CD4-positive, alpha-beta T cell treated with Interferon gamma for 1 hour (primary cell): ENCODE data around the gene OGFRL1.
"Not testable (repeated sequence)": the region's sequence is repeated elsewhere in the genome, so short reads cannot be mapped to it uniquely, and the experiment has no call there.

Experiments
- DNase-seq: peaks from one replicate; pipeline ENCODE4 v3.0.0-alpha.2; 2020

OGFRL1 gene

DNA sequence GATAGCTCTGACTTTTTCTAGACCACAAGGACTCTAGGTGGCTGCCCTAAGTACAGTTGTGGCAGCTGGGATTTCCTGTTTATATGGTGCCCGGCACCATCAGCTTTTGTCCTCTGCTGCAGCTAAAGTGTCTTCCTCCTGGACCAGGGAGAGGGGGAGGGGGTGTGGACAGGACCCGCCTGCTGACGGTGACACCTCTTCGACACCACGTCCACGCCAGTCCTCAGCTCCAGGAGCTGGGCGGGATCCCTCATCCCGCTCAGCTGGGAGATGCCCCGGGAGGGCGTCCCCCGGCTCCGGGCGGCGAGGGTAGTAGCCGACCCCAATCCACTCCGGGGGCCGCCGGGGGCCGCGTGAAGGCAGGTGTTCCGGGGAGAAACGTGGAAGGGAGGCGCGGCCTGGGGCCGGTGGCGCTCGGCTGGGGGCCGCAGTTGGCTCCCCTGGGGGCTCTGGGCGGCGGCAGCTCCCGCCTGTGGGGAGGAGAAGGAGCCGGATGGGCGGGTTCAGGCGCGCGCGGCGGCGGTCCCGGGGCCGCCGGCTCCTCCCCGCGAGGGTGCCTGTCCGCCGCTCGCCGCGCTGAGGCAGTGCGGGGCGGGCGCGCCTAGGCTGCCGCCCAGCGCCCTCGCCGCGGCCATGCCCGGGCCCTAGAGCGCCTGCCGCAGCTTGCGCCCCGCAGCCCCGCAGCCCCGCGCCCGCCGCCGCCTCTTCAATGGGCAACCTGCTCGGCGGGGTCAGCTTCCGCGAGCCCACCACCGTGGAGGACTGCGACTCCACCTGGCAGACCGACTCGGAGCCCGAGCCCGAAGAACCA lies at the start of gene OGFRL1:
Gene OGFRL1 (plus strand): TSS at position 584 of the 811 bp plus-strand sequence. CDS start 126 bp downstream, at position 710.
- DNase-seq = peak; percentile 76

DNA sequence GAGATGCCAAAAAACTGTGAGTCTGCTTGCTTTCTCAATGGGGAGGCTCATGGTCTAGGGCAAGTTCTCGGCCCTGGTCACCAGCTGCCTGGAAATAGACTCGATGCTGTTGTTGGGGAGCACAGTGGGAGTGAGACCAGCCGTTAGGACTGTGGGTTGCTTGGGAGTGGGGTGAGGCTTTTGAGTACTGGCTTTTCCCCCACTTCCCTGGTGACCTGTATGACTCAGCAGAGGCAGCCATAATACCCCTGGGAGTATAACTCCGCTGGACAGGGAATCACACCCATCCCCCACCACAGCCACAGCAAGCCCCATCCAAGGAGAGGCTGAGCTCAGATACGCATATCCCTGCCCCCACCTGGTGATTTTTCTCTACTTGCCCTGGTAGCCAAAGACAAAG lies 48.9 kb upstream of the OGFRL1 start:
- DNase-seq = no peak

DNA sequence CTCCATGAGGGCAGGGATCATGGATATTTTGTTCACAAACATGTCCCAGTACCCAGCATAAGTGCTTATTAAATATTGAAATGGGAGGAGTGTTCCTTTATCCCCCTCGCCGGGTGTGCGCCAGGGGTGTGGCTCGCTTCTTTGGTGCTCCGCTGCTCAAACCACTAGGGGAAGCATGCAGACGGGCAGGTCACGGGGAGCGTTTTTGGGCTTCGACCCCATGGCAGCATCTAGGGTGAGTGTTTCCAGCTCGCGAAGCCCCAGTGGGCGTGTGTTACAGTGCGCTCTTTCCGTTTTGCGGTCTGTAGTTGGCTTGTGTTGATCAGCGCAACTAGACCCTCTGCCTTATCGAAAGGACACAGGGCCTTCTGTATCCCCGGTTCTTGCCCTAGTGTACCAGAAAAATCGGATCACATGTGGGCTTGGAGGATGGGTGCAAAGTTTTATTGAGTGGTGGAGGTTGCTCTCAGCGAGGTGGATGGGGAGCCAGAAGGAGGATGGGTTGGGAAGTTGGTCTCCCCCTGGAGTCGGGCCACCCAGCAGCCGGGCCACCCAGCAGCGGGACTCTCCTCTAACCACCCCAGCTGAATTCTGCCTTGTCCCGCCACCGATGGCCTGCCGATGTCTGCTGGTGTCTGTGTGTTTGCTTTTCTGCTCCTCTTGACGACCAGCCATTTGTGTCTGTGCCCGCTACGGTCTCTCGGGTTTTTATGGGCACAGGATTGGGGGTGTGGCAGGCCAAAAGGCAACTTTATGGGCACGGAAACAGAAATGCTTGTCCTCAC lies 43.2 kb upstream of the OGFRL1 start:
- DNase-seq = no peak

DNA sequence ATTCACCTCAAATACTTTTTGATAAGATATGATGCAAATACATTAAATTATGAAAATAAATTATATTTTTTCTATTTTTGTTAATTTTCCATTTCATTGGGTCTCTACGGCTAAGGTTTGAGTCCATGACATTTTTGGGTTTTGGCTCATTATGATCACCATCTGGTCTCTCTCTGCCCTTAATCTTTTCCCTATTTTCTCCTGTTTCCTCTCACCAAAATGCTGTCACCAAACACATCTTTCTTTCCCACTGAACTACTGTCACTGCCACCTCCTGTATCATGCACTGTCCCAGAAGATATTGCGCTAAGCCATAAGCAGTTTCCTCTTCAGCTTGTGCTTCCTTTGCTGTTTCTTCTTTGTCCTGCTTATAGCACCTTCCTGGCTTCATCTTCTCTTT lies 42.0 kb upstream of the OGFRL1 start:
- DNase-seq = no peak

DNA sequence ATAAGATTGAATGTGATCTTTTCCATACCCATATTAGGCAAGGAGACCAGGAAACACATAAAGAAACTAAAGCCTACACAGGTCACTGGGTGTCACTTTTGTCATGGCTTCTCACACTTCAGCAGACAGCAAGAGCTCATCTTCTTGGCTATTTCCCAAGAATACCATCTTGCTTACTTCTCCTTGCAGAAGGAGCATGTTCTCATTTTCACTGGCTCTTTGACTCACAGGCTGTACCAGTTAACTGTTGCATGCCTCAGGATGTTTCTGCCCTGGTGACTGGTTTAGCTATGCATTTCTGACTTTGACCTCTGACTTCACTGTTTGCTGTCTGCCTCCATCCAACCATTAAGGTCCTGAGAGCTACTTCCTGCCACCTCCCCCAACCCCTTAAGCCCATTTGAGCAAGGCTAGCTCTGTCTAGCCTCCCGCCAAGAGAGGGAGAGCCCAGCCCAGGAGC lies 40.3 kb upstream of the OGFRL1 start:
- peak; percentile 22 for DNase-seq

DNA sequence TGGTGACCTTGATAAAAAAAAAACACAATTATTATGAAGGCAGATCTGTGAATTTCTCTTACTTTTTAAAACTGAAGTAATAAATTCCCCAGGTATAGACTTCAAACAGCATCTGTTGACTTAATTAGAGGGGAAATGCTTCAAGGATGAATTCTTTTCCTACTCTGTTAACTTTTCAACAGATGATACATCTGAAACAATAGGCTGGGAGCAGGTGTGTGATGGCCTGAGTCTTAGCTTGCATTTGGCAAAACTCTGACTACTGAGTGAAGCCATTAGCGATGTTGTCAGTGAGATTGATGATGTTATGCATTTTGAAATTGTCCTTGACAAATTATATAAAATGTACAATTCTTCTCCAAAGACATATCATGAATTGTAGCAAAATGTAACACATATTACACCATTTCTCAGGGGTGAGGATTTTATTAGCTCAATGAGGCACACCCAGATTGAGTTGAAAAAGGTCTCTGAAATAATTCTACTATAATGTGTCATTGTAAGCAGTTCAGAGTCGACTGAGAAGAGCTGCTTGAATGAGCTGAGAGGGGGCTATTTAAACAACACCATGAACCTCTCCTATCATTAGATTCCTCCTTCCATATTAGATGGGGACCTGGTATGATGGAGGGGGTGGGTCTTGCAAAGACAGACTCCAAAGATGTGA lies 39.6 kb upstream of the OGFRL1 start:
- DNase-seq = no peak

DNA sequence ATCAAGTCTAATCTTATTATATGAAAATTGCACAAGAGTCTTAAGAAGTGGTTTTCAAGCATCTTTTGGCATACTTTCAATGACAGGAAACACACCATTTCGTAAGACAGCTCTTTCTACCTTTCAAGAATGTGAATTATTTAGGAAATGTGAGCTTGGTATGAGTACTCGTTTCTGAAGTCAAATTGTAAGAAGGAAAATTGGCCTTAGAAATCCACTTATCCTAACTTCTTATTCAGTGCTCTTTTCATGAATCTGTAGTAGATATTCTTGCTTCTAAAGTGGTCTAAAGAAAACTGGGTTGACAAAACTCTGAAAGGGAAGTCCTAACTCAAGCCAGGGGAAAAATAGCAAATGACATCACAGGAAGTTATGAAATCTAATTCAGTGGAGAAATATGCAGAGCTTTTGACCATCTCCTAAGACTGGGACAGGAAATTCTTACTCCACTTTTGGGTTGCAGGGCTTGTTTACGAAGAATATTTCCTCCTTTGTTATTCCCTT lies 38.5 kb upstream of the OGFRL1 start:
- DNase-seq = no peak

DNA sequence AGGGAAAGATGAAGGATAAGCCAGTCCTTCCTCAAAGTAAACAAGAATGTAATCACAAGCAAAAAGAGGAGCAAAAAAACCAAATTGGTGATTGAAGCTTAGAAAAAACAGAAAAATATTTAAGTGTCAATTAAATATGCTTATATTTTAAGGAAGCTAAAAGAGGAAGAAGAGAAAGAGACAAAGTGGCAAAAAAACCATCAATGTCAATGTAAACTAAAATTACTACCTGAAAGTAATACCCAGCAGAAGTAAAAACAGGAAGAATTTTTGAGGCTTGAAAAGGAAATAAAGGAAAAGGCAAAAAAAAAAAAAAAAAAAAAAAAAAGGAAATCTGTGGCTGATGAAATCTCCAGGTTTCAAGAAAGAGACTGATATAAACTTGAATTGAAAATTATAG lies 36.2 kb upstream of the OGFRL1 start:
- DNase-seq = no peak

DNA sequence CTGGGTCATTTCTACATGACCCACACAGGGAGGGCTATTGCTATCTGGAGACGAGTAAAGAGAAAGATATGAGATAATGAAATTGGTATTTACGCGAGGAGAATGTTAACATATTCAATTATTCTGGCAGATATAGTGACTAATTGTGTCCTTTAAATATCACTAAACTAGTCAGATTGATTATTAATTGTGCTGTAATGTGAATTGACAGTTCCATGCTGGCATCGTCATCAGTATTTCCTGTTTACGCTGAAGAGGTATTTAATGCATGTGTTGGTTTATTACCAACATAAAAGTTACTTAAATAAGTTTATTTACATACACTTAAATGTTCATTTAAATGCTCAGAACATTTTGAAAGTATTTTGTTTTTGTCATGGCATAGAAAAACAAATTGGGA lies 35.7 kb upstream of the OGFRL1 start:
- DNase-seq = no peak

DNA sequence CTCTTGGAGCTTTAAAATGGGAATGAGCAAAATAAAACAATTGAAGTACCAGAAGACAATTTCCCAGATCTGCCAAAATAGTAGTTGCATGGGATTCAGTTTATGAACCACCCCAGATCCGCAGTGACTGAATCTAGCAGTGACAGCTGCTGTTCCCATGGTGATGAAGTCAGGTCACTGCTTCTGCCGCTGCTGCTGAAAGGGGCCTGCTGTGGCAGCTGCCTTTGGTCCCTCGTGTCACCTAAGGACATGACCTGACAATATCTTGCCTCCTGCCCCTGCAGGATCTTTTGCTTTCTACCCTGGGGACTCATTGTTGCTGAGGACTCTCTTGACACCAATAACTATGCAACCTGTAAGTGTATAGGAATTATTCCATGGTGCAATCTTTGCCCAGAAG lies 34.3 kb upstream of the OGFRL1 start:
- DNase-seq = no peak

DNA sequence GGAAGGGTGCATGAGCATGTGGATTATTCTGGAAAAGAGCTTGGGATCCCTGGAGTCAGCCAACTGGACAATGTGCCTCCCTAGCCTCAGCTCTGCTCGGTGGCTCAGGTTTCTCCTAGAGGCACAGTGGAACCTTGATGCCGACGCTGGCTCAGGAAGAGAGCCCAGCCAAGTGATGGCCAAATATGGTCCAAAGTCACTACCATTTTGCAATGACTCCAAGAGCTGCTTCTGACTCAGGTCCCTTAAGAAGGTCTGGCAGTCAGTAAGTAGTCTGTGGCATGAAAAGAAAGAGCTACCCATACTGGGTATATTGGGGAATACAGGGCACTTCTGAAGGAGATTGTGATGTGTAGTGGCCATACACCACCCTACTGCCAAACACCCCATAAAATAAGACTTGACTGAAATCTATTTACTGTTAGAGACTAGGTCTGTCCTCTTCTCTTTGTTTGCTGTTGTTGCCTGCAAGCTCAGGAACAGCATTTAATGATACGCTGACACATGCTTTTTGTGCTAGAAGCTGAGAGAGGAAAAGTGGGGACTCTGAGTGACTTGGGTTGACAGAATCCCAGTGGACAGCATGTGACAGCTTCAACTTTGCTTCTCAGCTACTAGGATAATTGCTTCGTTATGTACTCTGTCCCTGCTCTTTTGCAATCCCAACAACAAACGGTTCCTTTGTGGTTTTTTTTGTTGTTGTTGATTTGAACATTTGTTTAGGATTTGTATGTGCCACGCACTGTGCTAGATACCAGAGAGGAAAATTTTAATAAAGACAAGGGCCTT lies 30.3 kb upstream of the OGFRL1 start:
- no peak for DNase-seq

DNA sequence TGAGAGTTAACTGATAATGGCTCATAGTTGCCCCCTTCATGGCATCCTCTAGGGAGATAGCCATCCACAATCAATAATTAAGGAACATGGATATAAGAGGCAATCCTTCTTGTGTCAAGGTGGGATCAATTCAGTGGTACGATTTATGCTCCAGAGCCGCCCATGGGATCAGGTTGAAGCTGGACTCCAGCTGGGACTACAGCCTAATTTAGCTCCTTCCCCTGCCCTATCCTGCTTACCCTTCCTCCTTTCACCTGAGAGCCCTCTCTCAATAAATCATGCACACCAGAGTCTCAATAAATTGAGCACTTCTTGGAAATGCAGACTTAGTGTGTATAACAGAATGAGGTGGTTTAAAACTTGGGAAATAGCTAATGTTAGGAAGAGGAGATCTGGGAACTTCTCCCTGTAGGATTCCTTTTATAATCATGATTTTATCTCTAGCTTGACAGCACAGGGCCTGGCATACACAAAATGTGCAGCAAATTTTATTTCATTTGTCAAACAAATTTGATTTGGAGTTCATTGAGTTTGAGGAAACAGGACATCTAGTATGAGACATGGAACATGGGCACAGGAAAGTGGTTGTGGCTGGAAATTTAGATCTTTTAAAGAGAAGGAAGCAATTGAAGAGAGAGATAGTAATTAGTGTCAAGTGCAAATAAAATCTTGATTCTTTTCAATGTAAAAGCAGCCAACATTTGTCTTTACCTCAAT lies 28.6 kb upstream of the OGFRL1 start:
- DNase-seq = no peak

DNA sequence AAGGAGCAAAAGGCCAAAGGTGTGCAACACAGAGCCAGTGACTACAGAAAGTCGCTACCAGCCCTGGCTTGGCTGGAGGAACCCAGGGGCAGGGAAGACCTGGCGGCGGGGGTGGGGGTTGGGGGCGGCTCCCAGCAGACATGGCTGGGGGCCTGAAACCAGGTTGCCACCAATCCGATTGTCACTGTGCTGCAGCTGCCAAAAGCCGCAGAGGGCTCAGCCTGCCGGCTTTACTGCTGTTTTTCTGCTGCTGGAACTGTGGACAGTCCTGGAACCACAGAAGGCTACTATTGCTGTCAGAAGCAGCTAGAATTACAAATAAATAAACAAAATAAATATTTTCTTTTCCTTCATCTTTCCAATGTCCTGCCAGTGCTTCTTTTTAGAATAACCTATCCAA lies 25.7 kb upstream of the OGFRL1 start:
- DNase-seq = no peak

DNA sequence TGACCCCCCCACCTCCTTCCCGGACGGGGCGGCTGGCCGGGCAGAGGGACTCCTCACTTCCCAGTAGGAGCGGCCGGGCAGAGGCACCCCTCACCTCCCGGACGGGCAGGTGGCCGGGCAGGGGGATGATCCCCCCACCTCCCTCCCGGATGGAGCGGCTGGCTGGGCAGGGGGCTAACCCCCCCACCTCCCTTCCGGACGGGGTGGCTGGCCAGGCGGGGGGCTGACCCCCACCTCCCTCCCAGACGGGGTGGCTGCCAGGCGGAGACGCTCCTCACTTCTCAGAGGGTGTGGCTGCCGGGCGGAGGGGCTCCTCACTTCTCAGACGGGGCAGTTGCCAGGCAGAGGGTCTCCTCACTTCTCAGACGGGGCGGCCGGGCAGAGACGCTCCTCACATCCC lies 22.2 kb upstream of the OGFRL1 start:
- DNase-seq = not testable (repeated sequence)

DNA sequence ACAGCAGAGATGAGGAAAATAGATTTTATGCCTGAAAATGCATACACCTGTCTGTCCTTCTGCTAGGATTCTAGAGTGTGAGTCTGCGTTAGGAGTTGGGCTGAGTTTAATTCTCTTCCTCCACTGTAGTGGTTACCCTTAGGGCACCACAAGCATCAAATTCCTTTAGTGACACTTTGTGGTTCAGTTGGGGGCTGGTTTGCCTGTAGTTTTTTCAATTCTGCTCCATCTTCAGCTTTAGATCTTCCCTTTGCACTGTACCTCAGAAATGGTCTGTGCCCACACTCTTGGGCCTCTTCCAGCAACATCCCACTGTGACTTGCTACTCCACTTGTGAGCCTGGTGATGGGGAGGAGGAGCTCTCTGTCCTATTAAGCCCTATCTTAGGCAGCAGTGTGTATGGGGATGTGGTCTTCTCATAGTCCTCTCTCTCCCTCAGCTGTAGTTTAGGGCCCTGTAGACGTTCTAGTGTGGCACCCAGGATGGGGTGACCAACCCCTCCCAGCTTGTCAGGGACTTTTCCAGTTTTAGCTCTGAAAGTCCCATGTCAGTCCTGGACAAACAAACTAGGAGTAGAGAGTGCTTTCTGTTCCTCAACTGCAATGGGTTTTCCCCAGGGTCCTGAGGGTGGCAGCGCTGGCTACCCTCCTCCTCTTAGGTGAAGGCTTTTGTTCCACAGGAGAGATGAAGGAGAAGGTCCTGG lies 19.7 kb upstream of the OGFRL1 start:
- no peak for DNase-seq

DNA sequence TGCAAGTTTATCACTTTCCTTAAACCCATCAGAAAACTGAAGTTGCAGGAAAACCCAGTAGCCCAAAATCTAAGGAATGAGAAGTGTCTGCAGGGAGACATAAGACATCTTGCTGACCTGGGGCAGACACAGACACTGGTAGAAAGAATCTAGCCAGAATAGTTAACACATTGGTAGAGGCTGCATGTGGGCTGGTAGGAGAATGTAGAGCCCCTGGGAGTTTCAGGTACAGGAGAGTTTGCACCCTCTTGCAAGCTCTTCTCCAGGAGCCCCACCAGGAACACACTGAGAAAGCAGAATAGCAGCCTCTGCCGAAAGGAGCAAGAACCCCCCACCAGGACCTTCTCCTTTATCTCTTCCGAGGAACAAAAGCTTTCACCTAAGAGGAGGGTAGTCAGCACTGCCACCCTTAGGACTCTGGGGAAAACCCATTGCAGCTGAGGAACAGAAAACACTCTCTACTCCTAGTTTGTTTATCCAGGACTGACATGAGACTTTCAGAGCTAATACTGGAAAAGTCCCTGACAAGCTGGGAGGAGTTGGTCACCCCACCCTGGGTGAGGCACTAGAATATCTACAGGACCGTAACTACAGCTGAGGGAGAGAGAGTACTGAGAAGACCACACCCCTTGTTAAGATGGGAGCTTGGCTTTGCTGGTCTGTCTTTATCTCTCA lies 10.5 kb upstream of the OGFRL1 start:
- DNase-seq = no peak

DNA sequence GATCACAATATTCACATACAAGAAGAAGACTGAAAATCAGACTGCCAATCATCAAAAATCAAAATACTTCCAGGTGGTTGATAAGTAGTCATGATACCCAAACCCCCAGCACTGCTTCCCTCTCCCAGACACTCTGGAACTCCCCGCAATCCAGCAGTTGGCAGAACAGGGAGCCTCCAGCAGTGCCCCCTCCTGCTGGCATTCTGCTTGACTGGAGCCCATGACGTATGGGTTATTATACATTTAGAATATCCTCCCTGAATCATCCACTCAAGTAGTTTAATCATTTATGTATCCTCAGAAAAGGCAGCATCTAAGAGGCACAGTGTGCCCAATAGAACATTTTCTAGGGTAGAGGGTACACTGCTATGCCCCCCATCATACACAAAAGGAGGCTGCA lies 9.3 kb upstream of the OGFRL1 start:
- no peak for DNase-seq

DNA sequence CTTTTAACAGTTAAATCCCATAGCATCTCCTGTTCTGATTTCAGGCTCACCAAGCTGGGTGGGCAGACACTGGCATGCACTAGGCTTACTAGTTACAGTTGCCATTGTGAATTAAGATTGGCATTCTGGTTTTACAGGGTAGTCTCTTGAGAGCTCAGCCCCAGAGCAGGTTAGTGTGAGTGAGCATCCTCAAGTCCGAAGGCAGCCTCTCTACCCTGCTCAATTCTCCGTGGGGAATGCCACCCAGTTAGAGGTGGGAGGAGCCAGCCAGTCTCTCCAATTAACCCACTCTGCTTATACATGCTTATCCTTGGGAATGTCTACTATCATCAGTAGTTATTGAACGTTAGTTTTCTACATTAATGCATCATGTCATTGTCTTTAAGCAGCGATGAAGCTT lies 8.9 kb upstream of the OGFRL1 start:
- no peak for DNase-seq

DNA sequence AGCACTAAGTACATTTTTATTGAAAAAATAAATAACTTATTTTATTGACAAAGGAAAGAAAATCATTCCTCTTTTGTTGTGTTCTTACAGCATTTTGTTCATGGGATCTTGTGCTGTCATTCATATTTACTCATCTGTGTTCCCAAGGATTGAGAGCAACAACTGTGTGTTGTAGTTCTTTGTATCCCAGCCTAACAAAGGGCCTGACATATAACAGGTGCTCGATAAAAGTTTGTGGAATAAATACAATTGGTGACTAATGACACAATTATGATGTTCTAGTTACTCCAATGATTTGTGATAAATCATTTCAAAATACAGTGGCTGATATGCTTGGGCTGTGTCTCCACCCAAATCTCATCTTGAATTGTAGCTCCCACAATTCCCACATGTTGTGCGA lies 7.9 kb upstream of the OGFRL1 start:
- DNase-seq = no peak

DNA sequence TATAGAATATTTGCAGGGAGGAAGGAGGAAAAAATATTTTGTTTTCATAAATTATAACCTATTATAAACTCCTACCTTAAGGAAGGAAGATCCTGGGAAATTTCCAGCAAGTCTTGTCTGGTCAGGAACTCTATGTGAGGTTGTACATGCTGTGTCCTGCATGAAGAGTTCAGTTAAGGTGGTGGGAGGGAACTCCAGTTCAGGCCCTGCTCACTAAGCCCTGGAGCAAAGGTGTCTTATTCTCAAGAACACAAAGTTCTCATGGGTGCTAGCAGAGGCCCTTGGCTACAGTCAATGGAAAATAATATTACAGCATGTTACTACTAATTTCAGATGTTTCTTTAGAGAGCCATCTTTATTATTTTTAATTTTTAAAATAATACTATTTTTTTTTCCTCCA lies 3.8 kb upstream of the OGFRL1 start:
- no peak for DNase-seq

DNA sequence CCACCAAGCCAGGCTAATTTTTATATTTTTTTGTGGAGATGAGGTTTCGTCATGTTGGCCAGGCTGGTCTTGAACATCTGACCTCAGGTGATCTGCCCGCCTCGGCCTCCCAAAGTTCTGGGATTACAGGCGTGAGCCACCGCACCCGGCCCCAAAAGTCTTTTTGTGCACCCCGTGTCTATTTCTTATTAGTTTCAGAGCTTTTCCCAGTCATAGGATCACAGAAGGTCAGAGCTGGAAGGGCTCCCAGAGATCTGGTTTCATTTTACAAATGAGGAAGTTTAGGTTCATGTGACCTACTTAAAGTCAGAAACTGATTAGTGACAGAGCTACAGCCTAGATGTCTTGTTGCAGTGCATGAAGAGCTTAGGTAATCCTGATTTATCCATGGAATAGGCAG lies 1.6 kb upstream of the OGFRL1 start:
- no peak for DNase-seq
